Tibial nerve (tissue), 4 donors: ENCODE results near the gene HCFC1R1. TPM values are rescaled to one million over a fixed set of nuclear protein-coding genes. Genes with fewer than 3 reads are reported as not detected.

Experiments
- DNase-seq, 2 donors: peaks; one replicate each; pipeline ENCODE4 v3.0.0-alpha.2; 2019; ENCODE audit warnings: low spot score in 2 of 2
- H3K27ac ChIP-seq, 4 donors: fragments of 200-600 bp; sonication (generic) in 3 of 4; one replicate each; pipeline ENCODE4 v1.5.1; 2017 to 2019; ENCODE audit warnings: mild to moderate bottlenecking in 1 of 4
- H3K27me3 ChIP-seq, 2 donors: fragments of 200-600 bp; sonication (generic) in 1 of 2; one replicate each; pipeline versions ENCODE4 v1.5.1 to v1.6.0; 2017 to 2019
- H3K36me3 ChIP-seq, 3 donors: fragments of 200-600 bp; sonication (generic); one replicate each; pipeline ENCODE4 v1.5.1; 2018 to 2019
- H3K4me1 ChIP-seq, 4 donors: fragments of 200-600 bp; sonication (generic) in 3 of 4; one replicate each; pipeline ENCODE4 v1.5.1; 2017 to 2019
- H3K4me3 ChIP-seq, 4 donors: fragments of 200-600 bp; sonication (generic) in 3 of 4; one replicate each; pipeline ENCODE4 v1.5.1; 2017 to 2019; ENCODE audit warnings: mild to moderate bottlenecking in 1 of 4, moderate library complexity in 1 of 4
- H3K9me3 ChIP-seq, 4 donors: fragments of 200-600 bp; sonication (generic) in 3 of 4; one replicate each; pipeline ENCODE4 v1.5.1; 2017 to 2019
- CTCF ChIP-seq, 5 experiments: fragments of 200-600 bp in 3 of 5; fragments of 450-650 bp in 2 of 5; sonication (generic) in 3 of 5; IDR thresholded peaks; one replicate each; pipeline ENCODE4 v1.5.1; 2016 to 2019; ENCODE audit warnings: antibody characterized with exemption in 5 of 5, mild to moderate bottlenecking in 3 of 5, moderate library complexity in 2 of 5
- EP300 ChIP-seq, 2 donors: sonication (generic); formaldehyde crosslinking; IDR thresholded peaks; one replicate each; pipeline ENCODE4 v1.6.1; 2017; ENCODE audit warnings: antibody characterized with exemption in 2 of 2, mild to moderate bottlenecking in 1 of 2
- POLR2A ChIP-seq, 2 donors: fragments of 450-650 bp; IDR thresholded peaks; one replicate each; pipeline ENCODE4 v1.6.1; 2017; ENCODE audit warnings: antibody characterized with exemption in 2 of 2, mild to moderate bottlenecking in 2 of 2, moderate library complexity in 2 of 2
- WGBS, 2 donors: methylation state at CpG; one replicate each; pipeline ENCODE4 v1.1.5; 2018; 5-methylcytosine and 5-hydroxymethylcytosine counted together
- total RNA-seq, 4 donors: library from RNA; depleted of rRNA; stranded (reverse); fragments of >200 nt; gene quantifications; one replicate each; pipeline ENCODE4 v1.1.0, GENCODE V29; 2016

HCFC1R1 gene
- total RNA-seq, 4 donors from 2014 or later = 17.7 to 46.9 (median 38.5) TPM

DNA sequence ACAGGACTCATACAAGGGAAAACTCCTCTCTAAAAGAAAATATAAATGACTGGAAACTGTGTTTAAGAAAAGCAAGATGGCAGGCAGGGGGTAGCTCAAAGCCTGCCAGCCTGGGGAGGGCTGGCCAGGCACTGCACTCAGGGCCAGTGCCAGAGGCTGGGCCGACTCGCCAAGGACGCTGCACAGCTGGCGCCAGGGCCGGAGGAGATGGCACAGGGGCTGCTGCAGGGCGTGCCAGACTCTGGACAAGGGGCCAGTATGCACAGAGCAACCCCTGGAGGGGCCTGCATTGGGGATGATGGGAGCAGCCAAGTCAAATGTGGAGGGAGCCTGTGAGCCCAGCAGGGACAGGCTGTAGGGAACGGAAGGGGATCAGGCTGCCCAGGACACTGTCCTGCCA, 47.5 kb downstream of the HCFC1R1 start:
- peaks cover 0 to 25% (median 13%) of the 10 kb centered on the region in 4 donors for H3K4me1 ChIP-seq
- no peak overlapping the region for H3K4me3 ChIP-seq
- TF ChIP-seq EP300 (IDR thresholded peaks at IDR 0.05) (no peak), POLR2A (IDR thresholded peaks at IDR 0.05) (no peak), CTCF (IDR thresholded peaks at IDR 0.05) (no peak)
- WGBS, 2 donors = 83 to 87% methylated on average over 7 of the region's 7 CpGs
- no peak overlapping the region for H3K27ac ChIP-seq
- peaks cover 0 to 25% of the 10 kb centered on the region in 2 donors for H3K27me3 ChIP-seq
- no peak for DNase-seq
- no peaks in the 10 kb centered on the region for H3K9me3 ChIP-seq
- peaks cover 0 to 28% (median 0%) of the 10 kb centered on the region in 3 donors for H3K36me3 ChIP-seq

DNA sequence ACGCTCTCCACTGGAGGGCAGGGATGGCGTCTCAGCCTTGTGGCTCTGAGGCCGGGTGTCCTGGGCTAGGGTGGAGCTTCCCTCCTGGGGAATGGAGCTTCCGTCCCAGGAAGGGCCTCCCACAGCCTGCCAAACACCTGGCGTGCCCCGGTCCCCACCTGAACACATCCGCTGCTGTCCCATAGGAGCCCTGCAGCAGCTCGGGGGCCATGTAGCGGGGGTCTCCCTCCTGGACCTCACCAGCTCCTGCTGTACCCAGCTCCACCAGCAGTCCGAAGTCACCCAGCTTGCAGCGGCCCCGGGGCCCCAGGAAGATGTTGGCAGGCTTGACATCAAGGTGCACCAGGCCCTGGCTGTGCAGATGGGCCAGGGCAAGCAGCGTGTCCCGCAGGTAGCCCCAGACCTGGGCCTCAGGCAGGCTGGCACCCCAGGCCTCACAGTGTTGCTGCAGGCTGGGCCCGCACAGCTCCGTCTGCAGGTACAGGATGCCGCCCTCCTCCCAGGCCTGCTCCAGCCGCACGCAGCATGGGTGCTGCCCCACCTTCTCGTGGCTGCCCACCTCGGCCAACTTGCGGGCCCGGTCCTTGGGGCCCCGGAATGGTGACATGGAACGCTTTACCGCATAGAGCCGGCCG, 48.5 kb downstream of the HCFC1R1 start:
- Histone ChIP-seq H3K4me1 (peaks cover 0 to 27% (median 9%) of the 10 kb centered on the region in 4 donors), H3K4me3 (no peak overlapping the region), H3K27ac (no peak overlapping the region), H3K36me3 (peaks cover 0 to 28% (median 0%) of the 10 kb centered on the region in 3 donors), H3K27me3 (peaks cover 0 to 25% of the 10 kb centered on the region in 2 donors), H3K9me3 (no peaks in the 10 kb centered on the region)
- no peak for TF ChIP-seq POLR2A (IDR thresholded peaks at IDR 0.05)
- no peak for TF ChIP-seq EP300 (IDR thresholded peaks at IDR 0.05)
- TF ChIP-seq CTCF (IDR thresholded peaks at IDR 0.05) = no peak
- WGBS, 2 donors = 92 to 94% methylated on average over 16 to 27 of the region's 28 CpGs
- no peak for DNase-seq

GRCh38 chr16:2974319-2975056, 49.3 kb downstream of the HCFC1R1 start:
- H3K4me3 ChIP-seq = no peak overlapping the region
- peaks cover 0 to 27% (median 8%) of the 10 kb centered on the region in 4 donors for H3K4me1 ChIP-seq
- H3K36me3 ChIP-seq = peaks cover 0 to 28% (median 0%) of the 10 kb centered on the region in 3 donors
- DNase-seq = no peak
- TF ChIP-seq EP300 (IDR thresholded peaks at IDR 0.05) = no peak
- no peak for TF ChIP-seq POLR2A (IDR thresholded peaks at IDR 0.05)
- TF ChIP-seq CTCF (IDR thresholded peaks at IDR 0.05) = no peak
- H3K27ac ChIP-seq = no peak overlapping the region
- H3K27me3 ChIP-seq = peaks cover 0 to 21% of the 10 kb centered on the region in 2 donors
- no peaks in the 10 kb centered on the region for H3K9me3 ChIP-seq
- WGBS, 2 donors = 88 to 90% methylated on average over 9 to 11 of the region's 15 CpGs

DNA sequence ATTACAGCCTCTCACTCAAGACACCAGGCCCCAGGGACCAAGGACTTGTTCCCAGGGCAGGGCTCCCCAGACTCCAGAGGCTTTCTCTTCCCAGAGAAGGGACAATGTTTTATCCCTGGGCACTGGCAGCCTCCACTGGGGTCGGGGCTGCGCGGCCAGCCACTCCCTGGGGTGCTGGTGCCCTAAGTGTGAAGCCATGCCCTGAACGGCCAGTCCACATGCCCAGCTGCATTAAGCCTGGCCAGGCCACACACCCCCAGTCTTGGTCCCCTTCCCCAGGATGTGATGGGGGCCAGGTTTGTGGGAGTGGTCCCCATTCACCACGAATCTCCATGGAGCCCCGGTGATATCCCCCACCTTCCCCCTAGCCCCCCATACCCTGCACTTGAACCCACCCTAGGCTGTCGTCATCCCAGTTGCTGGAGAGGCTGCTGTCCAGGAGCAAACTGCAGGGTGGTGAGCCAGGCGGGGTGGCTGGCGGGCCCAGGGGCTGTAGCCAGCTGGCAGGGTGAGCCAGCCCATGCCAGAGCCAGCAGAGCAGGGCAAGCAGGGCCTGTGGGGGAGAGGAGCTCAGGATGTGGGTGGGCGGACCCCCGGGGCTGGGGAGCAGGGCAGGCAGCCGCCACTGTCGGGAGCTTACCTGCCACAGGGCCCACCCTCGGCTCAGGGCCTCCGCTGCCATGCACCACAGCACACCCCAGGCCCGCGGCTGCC, 50.0 kb downstream of the HCFC1R1 start:
- no peak for DNase-seq
- TF ChIP-seq POLR2A (IDR thresholded peaks at IDR 0.05) (no peak), CTCF (IDR thresholded peaks at IDR 0.05) (no peak), EP300 (IDR thresholded peaks at IDR 0.05) (no peak)
- H3K4me3 ChIP-seq = no peak overlapping the region
- H3K27me3 ChIP-seq = peaks cover 0 to 14% of the 10 kb centered on the region in 2 donors
- 79 to 95% methylated on average over 8 to 9 of the region's 17 CpGs for WGBS, 2 donors
- no peak overlapping the region for H3K27ac ChIP-seq
- H3K36me3 ChIP-seq = peaks cover 0 to 28% (median 0%) of the 10 kb centered on the region in 3 donors
- H3K4me1 ChIP-seq = peaks cover 0 to 28% (median 7%) of the 10 kb centered on the region in 4 donors
- H3K9me3 ChIP-seq = no peaks in the 10 kb centered on the region
